NK-92 (cell line): ENCODE results near the gene PLS1.
"Not testable (repeated sequence)": the region's sequence is repeated elsewhere in the genome, so short reads cannot be mapped to it uniquely, and the experiment has no call there.

ENCODE experiments used
- DNase-seq: peaks from one replicate; lab custom pipeline; 2025; ENCODE audit not compliant: unreplicated experiment; lab: John Stamatoyannopoulos, UW

PLS1 gene, protein sequence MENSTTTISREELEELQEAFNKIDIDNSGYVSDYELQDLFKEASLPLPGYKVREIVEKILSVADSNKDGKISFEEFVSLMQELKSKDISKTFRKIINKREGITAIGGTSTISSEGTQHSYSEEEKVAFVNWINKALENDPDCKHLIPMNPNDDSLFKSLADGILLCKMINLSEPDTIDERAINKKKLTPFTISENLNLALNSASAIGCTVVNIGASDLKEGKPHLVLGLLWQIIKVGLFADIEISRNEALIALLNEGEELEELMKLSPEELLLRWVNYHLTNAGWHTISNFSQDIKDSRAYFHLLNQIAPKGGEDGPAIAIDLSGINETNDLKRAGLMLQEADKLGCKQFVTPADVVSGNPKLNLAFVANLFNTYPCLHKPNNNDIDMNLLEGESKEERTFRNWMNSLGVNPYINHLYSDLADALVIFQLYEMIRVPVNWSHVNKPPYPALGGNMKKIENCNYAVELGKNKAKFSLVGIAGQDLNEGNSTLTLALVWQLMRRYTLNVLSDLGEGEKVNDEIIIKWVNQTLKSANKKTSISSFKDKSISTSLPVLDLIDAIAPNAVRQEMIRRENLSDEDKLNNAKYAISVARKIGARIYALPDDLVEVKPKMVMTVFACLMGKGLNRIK

DNA sequence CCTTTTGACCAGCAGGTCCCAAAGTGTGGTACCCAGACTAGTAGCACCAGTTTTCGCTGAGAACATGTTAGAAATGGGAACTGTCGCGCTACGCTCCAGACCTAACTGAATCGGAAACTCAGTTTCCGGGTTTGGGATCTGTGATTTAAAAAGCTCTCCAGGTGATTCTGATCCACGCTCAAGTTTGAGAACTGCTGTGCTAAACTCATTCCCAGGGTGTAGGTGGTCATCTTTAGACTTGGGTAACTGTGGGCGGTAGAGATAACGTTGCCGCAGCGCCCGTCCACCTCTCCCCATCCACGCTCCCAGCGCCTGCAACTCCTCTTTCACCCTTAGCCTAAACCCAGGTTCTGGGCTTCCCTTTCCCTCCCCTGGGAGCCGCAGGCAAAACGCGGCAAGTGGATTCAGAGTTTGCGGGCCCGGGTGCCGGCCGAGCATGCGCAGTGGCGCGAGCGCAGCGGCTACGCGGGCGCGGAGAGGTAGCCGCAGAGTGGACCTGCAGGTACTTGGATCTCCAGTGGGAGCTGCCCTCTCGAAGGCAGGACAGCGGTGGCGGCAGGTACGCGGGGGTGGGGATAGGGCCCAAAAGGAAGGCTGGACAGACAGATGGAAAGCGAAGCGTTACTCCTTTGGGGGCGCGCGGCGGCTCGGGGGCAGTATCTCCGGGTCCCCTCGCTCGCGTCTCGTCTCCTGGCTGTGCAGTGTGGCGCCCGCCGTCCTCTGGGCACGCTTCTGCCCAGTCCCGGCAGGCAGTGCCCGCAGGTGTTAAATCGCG, at the start of gene PLS1:
Gene PLS1 (plus strand): TSS at position 443 of the 775 bp plus-strand sequence. CDS start 67,845 bp downstream, outside the sequence.
- no peak for DNase-seq

DNA sequence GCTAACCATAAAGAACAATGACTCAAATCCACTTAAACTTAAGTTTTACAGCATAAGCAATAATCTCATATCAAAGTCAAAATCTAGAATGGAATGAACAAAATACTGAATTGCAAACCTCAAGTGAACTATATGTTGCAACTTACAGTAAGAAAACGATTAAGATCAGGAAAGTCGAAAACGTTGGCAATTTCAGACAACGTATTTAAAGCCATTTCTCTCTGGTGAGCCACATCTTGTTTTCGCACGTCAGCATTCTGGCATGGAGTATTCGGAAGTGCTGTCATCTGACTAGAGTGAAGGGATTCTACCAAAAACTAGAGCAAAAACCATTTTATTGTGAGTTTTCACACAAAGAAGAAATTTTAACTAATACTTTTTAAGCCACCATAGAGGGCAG, 46.2 kb upstream of the PLS1 start:
- DNase-seq = no peak

GRCh38 chr3:142552579-142552978, 43.6 kb upstream of the PLS1 start:
- DNase-seq = not testable (repeated sequence)

GRCh38 chr3:142553741-142554140, 42.5 kb upstream of the PLS1 start:
- no peak for DNase-seq

DNA sequence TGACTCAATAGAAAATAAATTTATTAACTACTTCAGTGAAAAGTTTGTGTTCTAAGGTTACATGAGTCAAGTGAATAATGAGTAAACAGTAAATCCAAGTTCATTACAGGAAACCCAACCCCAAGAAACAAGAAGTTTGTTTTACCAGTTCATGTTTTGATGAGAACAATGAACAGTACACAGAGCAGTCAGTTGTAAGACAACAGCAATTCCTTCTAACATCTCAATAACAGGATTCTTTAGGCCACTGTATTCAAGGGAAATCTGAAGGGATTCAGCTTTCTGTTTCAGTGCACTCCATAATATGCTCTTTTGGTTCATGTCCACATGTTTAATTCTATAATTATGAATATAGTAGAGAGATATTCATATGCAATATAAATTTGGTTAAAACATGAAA, 36.1 kb upstream of the PLS1 start:
- no peak for DNase-seq

GRCh38 chr3:142563496-142563997, 32.6 kb upstream of the PLS1 start:
- DNase-seq = no peak

DNA sequence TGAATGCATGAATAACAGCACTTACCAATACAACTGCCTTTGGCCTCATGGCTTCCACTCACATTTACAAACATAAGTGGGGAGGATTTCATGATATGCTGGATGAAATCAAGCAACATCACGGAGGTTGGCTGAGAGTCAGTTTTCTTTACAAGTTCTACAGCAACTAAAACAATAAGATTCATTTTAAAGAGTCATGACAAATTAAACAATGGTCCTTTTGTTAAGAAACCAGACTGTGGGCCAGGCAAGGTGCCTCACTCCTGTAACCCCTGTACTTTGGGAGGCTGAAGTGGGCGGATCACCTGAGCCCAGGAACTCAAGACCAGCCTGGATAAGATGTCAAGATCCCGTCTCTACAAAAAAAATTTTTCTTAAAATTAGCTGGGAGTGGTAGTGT, 30.1 kb upstream of the PLS1 start:
- no peak for DNase-seq

- DNase-seq = no peak
Measured at GRCh38 chr3:142568393-142569017, 27.7 kb upstream of the PLS1 start.

DNA sequence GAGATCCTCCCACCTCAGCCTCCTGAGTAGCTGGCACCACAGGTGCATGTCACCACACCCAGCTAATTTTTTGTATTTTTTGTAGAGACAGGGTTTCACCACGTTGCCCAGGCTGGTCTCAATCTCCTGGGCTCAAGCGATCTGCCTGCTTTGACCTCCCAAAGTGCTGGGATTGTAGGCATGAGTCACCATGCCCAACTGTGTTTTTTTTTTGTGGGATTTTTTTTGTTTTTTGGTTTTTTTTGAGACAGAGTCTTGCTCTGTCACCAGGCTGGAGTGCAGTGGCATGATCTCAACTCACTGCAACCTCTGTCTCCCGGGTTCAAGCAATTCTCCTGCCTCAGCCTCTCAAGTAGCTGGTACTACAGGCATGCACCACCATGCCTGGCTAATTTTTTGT, 26.8 kb upstream of the PLS1 start:
- DNase-seq = not testable (repeated sequence)

- DNase-seq = not testable (repeated sequence)
Measured at GRCh38 chr3:142574223-142574622, 22.0 kb upstream of the PLS1 start.

GRCh38 chr3:142574665-142575064, 21.5 kb upstream of the PLS1 start:
- no peak for DNase-seq

DNA sequence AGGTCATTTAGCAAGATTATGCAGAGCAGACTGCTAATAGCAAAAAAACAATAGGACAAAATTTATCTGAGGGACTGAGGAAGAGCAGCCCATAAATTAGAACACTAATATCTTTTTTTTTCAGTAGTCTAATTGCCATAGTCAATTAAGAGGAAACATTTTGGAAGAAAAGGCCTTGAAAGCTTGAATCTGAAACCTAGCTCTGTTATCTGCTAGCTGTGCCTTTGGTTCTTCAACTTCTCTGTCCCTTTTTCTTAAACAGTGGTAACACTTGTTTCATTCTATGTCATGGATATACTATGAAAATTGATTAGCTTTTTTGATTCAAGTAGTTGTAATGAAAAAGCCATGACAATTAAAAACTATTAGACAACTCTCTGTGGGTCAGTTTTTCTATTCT, 19.4 kb upstream of the PLS1 start:
- no peak for DNase-seq

- DNase-seq = no peak
Measured at GRCh38 chr3:142577696-142578328, 18.4 kb upstream of the PLS1 start.

DNA sequence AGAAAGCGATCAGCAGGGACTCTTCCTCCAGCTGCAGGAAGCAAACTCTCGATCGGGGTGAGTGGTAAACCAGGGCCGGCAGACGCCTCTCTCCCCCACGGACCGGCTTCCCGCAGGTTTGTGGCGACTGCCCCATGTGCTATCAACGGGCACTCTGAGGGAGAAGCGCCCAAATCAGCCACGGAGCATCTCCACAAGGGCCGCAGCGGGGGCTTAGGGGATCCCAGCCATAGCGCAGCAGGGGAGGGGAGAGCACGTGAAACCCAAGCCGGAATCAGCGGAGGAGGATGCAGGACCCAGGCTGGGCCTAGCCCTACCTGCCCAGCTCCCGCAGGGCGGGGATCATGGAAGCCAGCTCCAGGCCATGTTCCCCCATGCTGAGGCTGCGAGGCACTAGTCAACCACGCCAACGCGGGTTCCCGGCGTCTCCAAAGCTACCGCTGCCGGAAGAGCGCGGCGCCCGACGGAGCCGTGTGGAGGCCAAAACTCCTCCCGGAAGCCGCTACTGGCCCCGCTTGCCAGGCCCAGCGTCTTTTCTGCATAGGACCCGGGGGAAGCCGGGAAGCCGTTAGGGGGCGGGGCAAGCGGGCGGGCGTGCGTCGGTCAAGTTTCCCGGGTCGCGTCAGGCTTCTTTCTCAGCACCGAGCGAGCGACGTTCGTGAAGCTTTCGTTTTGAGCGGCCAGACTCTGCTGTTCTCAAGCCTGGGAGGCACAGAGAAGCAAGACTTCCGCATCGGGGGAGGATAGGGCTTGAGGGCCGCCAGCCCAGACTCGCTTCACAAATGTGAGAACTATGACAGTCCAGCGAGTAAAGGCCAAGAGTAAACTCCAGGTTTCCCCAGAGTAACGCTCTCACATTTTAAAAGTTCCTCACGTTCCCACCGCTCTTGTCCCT, 17.6 kb upstream of the PLS1 start, which contains the start of gene ATR:
Gene ATR (minus strand): TSS at position 405 of the 895 bp plus-strand sequence. CDS start 29 bp downstream, at position 376.
- peak; percentile 75 for DNase-seq

- DNase-seq = no peak
Measured at GRCh38 chr3:142580061-142580423, 16.2 kb upstream of the PLS1 start.

GRCh38 chr3:142581070-142581469, 15.1 kb upstream of the PLS1 start:
- not testable (repeated sequence) for DNase-seq

- no peak for DNase-seq
Measured at GRCh38 chr3:142586803-142587406, 9.3 kb upstream of the PLS1 start.

GRCh38 chr3:142588703-142589102, 7.5 kb upstream of the PLS1 start:
- DNase-seq = no peak

GRCh38 chr3:142592268-142592667, 3.9 kb upstream of the PLS1 start:
- not testable (repeated sequence) for DNase-seq
